ENCODE measurements around the gene RACGAP1. TPM values are rescaled to one million over a fixed set of nuclear protein-coding genes. Genes with fewer than 3 reads are reported as not detected.

RACGAP1 gene
- total and polyA plus RNA-seq, 2 donors (not counting 1 experiment from before 2014, with no cell fraction given) = 4.1 to 14.2 TPM

GRCh38 chr12:49944718-49945117 lies 80.6 kb downstream of the RACGAP1 start:
- Mint-ChIP-seq H3K9me3 (ENCODE audit: insufficient read depth) (no peaks in the 10 kb centered on the region), H3K4me3 (no peak overlapping the region), H3K4me1 (peaks cover 15% of the 10 kb centered on the region), H3K27ac (no peak overlapping the region), H3K27me3 (peaks cover 9% of the 10 kb centered on the region)
- Histone ChIP-seq H3K36me3 (replicated peaks in 1 of 2; ENCODE audit: control extremely low read depth in 1 of 2, control insufficient read depth in 1 of 2, extremely low read depth in 1 of 2, insufficient read depth in 2 of 2, low read length in 1 of 2) (no peaks in the 10 kb centered on the region), H3K9me3 (ENCODE audit: control extremely low read depth in 1 of 3, control insufficient read depth in 2 of 3, insufficient read depth in 1 of 3, low read length in 2 of 3) (no peaks in the 10 kb centered on the region), H3K4me1 (ENCODE audit: control insufficient read depth in 2 of 2, insufficient read depth in 2 of 2, low read length in 2 of 2) (peaks cover 0 to 8% of the 10 kb centered on the region in 2 donors), H4K20me1 (ENCODE audit: control insufficient read depth, insufficient read depth, low read length, poor library complexity, severe bottlenecking) (no peaks in the 10 kb centered on the region), H2AFZ (ENCODE audit: insufficient read depth, low read depth, low read length, poor library complexity, severe bottlenecking) (no peak overlapping the region), H3K4me2 (replicated peaks; ENCODE audit: low read depth, low read length, poor library complexity, severe bottlenecking) (no peak overlapping the region), H3K9ac (ENCODE audit: low read length) (no peak overlapping the region), H3K27ac (ENCODE audit: low read length in 2 of 2) (no peak overlapping the region), H3K79me2 (ENCODE audit: control insufficient read depth, insufficient read depth, low read length) (no peaks in the 10 kb centered on the region), H3K27me3 (replicated peaks in 1 of 4; ENCODE audit: control extremely low read depth in 1 of 4, control insufficient read depth in 3 of 4, insufficient read depth in 4 of 4, low read length in 3 of 4) (peaks cover 0 to 9% (median 4%) of the 10 kb centered on the region in 4 experiments), H3K4me3 (ENCODE audit: control extremely low read depth in 1 of 5, extremely low read depth in 1 of 5, insufficient read depth in 1 of 5, low read depth in 2 of 5, low read length in 4 of 5) (no peak overlapping the region)
- ChIA-PET CTCF (interaction anchor here (1.1 to 2.6 kb wide), 5 partner anchors 16 to 140 kb away, joined by 3 to 21 read pairs (median 7); partner anchors contain the start of gene SMARCD1), POLR2A (no interaction called here)
- WGBS (ENCODE audit: insufficient coverage) = 100% methylated on average over 2 of the region's 3 CpGs
- ATAC-seq (ENCODE audit: low read depth) = no peak
- no peak for DNase-seq
- TF ChIP-seq, protein P1, sequence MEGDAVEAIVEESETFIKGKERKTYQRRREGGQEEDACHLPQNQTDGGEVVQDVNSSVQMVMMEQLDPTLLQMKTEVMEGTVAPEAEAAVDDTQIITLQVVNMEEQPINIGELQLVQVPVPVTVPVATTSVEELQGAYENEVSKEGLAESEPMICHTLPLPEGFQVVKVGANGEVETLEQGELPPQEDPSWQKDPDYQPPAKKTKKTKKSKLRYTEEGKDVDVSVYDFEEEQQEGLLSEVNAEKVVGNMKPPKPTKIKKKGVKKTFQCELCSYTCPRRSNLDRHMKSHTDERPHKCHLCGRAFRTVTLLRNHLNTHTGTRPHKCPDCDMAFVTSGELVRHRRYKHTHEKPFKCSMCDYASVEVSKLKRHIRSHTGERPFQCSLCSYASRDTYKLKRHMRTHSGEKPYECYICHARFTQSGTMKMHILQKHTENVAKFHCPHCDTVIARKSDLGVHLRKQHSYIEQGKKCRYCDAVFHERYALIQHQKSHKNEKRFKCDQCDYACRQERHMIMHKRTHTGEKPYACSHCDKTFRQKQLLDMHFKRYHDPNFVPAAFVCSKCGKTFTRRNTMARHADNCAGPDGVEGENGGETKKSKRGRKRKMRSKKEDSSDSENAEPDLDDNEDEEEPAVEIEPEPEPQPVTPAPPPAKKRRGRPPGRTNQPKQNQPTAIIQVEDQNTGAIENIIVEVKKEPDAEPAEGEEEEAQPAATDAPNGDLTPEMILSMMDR (IDR thresholded peaks at IDR 0.05) = no peak
- TF ChIP-seq EZH2 (IDR thresholded peaks at IDR 0.05; ENCODE audit: borderline replicate concordance, insufficient read depth, low read depth, low read length, poor library complexity, severe bottlenecking) = no peak
- intact Hi-C loops (cut with micrococcal nuclease) = no loop called here

DNA sequence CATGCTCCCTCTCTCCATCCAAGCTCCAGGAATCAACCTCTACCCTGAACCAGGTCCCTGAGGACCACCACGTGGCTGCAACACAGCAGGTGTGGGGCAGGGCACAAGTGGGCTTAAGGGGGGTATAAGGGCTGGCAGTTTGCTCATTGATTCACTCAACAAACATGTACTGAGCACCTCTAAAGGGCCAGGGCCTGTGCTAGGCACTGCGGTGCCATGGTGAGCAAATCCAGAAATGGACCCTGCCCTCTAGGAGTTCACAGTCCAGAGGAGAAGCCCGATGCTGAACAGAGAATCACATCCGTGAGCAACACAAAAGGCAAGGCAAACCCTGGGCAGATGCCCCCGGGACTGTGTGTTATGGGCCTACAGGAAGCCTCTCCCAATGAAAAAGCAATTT lies 81.2 kb downstream of the RACGAP1 start:
- Mint-ChIP-seq H3K4me3 (no peak overlapping the region), H3K9me3 (ENCODE audit: insufficient read depth) (no peaks in the 10 kb centered on the region), H3K27me3 (peaks cover 9% of the 10 kb centered on the region), H3K27ac (no peak overlapping the region), H3K4me1 (peaks cover 15% of the 10 kb centered on the region)
- Histone ChIP-seq H3K9ac (ENCODE audit: low read length) (no peak overlapping the region), H3K9me3 (ENCODE audit: control extremely low read depth in 1 of 3, control insufficient read depth in 2 of 3, insufficient read depth in 1 of 3, low read length in 2 of 3) (no peaks in the 10 kb centered on the region), H2AFZ (ENCODE audit: insufficient read depth, low read depth, low read length, poor library complexity, severe bottlenecking) (no peak overlapping the region), H3K4me1 (ENCODE audit: control insufficient read depth in 2 of 2, insufficient read depth in 2 of 2, low read length in 2 of 2) (peaks cover 0 to 8% of the 10 kb centered on the region in 2 donors), H3K27ac (ENCODE audit: low read length in 2 of 2) (no peak overlapping the region), H3K79me2 (ENCODE audit: control insufficient read depth, insufficient read depth, low read length) (no peaks in the 10 kb centered on the region), H3K36me3 (replicated peaks in 1 of 2; ENCODE audit: control extremely low read depth in 1 of 2, control insufficient read depth in 1 of 2, extremely low read depth in 1 of 2, insufficient read depth in 2 of 2, low read length in 1 of 2) (no peaks in the 10 kb centered on the region), H4K20me1 (ENCODE audit: control insufficient read depth, insufficient read depth, low read length, poor library complexity, severe bottlenecking) (no peaks in the 10 kb centered on the region), H3K4me2 (replicated peaks; ENCODE audit: low read depth, low read length, poor library complexity, severe bottlenecking) (no peak overlapping the region), H3K27me3 (replicated peaks in 1 of 4; ENCODE audit: control extremely low read depth in 1 of 4, control insufficient read depth in 3 of 4, insufficient read depth in 4 of 4, low read length in 3 of 4) (peaks cover 0 to 8% (median 2%) of the 10 kb centered on the region in 4 experiments), H3K4me3 (ENCODE audit: control extremely low read depth in 1 of 5, extremely low read depth in 1 of 5, insufficient read depth in 1 of 5, low read depth in 2 of 5, low read length in 4 of 5) (no peak overlapping the region)
- WGBS (ENCODE audit: insufficient coverage) = 96% methylated on average over 4 of the region's 5 CpGs
- ChIA-PET CTCF (no interaction called here), POLR2A (no interaction called here)
- intact Hi-C loops (cut with micrococcal nuclease) = no loop called here
- TF ChIP-seq, protein P1 (IDR thresholded peaks at IDR 0.05) = no peak
- no peak for TF ChIP-seq EZH2 (IDR thresholded peaks at IDR 0.05; ENCODE audit: borderline replicate concordance, insufficient read depth, low read depth, low read length, poor library complexity, severe bottlenecking)
- ATAC-seq (ENCODE audit: low read depth) = no peak
- DNase-seq = no peak

All from B cell (primary cell).